Jurkat, Clone E6-1 (cell line): ENCODE measurements around the gene SCRN3.

Source experiments
- DNase-seq: peaks from one replicate; pipeline ENCODE4 v3.0.0-alpha.2; 2011; ENCODE audit warnings: low read depth, low spot score
- H3K4me3 ChIP-seq: 2 replicates; pipeline ENCODE4 v1.5.1; 2011; ENCODE audit warnings: mild to moderate bottlenecking, low read length, control low read depth, moderate library complexity

SCRN3 gene

GRCh38 chr2:174461221-174461620 lies 65.7 kb downstream of the SCRN3 start:
- no peak for DNase-seq

GRCh38 chr2:174465327-174465726 lies 69.8 kb downstream of the SCRN3 start:
- H3K4me3 ChIP-seq, result no peak overlapping the region
- DNase-seq, result no peak

More at GRCh38 chr2:174461221-174461620, 65.7 kb downstream of the SCRN3 start:
- H3K4me3 ChIP-seq, result no peak overlapping the region

- H3K4me3 ChIP-seq, result no peak overlapping the region
- no peak for DNase-seq
These were observed 78.3 kb downstream of the SCRN3 start for GRCh38 chr2:174473796-174474195.

- no peak overlapping the region for H3K4me3 ChIP-seq
- DNase-seq, result no peak
These were observed 82.2 kb downstream of the SCRN3 start for GRCh38 chr2:174477759-174478158.
